GM04504 (cell line): ENCODE measurements around the gene RIT2.

Experiments used
- DNase-seq: peaks from one replicate; pipeline ENCODE4 v3.0.0-alpha.2; 2012; ENCODE audit warnings: low read depth

The RIT2 gene

DNA sequence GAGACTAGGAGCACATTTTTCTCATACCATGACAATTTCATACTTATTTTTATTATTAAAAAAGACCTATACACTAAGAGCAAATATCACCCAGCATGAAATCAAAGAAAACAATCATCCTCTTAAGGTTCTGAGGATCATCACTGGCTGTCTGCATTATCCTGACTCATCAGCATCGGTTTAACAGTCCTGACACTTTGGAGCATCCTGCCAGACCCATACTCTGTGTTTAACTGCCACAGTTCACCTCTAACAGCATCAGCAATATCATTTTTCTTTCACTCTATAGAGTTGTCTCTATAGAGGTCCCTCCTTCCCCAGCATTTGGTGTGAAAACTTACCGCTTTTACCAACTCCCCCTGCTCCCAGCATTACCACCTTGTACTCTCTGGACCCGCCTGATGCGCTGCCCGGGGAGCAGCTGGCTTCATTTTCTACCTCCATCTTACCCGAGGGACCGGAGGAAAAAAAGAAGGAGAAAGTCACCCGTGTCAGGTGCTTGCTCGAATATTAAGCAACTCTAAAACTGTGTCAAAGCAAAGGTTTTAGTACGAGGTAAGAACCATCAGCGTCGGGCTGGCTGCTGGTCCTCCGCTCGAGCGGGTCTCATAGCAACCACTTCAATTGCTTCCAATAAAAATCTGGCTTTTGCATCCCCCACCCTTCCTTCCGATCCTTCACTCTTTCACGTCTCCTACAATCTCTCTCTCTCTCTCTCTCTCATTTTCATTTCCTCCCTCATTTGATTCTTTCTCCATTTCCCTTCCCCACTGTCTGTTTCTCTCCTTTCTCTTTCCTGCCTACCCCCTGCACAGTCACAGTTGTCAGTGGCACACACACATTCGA, at the start of gene RIT2:
TSS of gene RIT2 (minus strand) at position 610 of the 846 bp plus-strand sequence.
- no peak for DNase-seq

DNA sequence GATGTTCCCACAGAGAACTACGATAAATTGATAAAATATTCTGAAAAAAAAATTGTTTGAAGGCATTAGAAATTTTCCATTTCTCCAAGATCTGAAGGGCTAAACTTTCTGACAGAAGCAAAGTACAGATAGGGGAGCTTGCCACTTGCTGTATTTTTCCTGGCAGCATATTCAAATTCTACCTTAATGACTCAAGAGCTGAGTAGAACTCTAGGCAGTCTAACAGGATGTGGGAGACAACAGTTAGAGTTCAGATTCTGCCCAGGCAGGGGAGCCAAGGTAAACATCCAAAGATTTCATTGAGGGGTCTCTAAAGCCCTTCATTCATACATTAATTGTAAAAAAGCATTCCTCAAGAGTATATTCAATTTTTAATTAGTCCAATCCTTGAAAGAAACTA, 46.0 kb upstream of the RIT2 start:
- DNase-seq = no peak

DNA sequence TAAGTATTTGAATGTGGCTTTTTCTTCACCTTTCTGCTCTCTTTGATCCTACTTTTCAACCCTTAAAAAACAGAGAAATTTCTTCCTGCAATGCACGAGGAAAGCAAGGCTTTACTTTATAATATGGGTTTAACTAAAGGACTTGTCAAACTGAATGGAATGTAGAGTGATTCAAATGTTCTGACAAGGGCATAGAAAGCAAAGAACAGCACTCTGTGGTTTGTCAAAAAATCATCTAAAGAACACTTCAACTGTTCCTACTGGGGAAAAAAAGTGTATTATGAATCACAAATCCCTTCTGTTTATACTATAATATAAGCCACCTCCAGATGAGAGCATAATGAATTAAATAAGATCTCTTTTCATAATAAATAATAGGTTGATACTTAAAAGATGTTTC, 45.0 kb upstream of the RIT2 start:
- no peak for DNase-seq

DNA sequence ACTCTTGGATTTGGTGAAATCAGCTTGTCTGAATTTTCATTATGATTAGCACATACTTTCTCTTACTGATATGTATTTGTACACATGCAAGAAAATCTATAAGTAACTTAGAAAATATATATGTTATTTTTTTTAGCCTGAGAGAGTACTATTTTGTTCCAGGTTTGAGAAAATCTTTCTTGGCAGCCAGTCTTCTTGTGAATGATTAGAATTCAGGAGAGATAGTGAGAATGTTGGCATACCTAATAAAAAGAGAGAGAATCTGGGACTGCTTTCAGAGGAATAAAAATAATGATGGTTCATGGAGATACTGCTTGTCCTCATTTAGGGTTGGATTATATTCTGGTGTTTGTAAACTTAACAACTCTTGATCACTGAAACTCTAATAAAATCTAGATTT, 44.4 kb upstream of the RIT2 start:
- DNase-seq = no peak

DNA sequence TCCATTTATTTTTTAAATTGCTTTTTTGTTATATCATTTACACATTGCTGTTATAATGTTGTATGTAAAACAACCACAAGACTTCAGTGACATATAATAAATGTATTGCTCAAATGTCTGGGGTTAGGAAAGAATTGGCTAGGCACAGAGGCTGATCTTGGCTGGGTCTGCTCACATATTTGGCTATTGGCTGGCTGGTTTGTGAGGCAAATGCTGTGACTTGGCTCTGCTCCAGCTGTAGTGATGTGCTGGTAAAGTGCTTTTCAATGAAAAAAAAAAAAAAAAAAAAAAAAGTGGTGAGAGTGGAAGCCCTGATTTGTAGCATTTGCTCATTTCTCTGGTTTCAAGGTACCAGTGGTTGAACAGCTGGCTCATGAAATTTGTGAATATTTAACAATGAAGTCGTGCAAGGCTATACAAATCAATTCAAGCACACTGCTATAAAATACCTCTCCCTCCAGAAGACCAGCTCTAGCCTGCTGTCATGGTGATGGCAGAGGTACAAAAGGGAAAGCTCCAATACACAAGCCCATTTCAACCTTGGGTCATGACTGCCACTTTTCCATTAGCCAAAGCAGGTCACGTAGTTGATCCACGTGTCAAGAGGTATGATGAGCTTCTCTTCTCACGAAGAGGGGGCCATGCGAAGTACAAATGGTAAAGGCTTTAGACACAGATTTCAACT, 43.7 kb upstream of the RIT2 start:
- no peak for DNase-seq

DNA sequence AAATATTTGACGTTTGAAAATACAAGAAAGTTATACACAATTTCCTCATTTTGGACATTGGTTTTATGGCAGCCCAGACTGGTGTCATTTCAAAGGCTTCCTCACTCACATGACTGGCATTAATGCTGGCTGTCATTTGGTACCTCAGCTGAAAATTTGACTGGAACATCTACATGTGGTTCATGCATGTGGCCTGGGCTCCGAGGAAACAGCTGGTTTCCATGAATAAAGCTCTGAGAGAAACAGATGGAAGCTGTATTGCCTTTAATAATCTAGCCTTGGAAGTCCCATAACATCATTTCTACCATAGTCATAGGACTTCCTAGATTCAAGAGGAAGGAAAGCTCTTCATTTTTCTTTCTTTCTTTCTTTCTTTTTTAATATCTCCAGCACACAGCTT, 42.9 kb upstream of the RIT2 start:
- DNase-seq = no peak

DNA sequence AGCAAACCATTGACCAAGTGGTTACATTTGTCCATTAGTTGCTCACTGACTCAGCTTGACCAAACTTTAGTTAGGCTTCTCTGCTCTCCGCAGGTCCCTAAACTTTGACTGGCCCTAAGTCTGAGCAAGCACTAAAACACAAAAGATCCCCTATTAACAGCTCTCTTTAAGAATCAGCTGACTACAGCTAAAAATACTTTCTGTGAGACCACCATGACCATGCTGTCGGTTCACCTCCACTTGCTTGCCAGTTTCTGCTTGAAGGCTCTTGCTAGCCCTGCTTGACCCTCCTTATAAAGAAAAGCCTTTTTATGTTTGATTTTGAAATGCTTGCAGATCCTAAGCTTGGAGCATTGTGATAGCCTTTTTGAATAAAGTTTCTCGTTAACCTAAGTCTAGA, 40.4 kb upstream of the RIT2 start:
- DNase-seq = no peak

DNA sequence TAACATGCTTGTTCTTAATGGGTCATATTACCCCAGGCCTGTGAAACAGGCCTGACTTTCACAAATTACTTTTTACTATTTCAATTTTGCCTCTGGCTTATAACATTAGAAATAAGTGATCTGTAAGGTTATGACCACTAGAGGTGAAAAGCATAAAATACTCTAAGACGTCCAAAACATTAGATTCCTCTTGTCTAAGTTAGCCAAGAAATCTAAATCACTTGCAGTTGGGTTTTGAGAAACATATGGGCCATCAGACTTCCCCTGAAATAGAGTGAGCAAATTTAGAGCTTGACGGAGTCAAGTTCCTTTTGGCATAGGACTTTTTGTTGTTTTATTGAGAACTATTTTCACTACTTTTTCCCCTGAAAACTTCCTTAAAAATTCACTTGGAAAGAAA, 32.7 kb upstream of the RIT2 start:
- DNase-seq = no peak

DNA sequence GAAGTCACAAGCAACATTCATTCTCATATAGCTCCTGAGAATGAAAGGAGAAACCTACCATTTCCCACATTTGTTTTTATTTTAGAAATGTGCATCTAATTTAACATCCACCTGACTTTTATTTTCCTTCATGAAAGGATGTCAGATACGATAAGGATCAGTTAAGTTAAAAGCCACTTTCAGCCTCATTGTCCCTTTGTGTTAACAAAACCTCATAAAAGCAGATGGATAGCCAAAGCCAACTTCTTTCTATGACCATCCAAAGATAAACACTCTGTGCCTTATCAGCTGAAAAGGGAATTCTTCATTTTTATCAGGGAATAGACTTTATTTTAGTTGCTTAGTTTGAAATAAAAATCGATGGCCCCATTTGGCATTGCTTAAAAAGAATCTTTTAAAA, 25.7 kb upstream of the RIT2 start:
- DNase-seq = no peak

DNA sequence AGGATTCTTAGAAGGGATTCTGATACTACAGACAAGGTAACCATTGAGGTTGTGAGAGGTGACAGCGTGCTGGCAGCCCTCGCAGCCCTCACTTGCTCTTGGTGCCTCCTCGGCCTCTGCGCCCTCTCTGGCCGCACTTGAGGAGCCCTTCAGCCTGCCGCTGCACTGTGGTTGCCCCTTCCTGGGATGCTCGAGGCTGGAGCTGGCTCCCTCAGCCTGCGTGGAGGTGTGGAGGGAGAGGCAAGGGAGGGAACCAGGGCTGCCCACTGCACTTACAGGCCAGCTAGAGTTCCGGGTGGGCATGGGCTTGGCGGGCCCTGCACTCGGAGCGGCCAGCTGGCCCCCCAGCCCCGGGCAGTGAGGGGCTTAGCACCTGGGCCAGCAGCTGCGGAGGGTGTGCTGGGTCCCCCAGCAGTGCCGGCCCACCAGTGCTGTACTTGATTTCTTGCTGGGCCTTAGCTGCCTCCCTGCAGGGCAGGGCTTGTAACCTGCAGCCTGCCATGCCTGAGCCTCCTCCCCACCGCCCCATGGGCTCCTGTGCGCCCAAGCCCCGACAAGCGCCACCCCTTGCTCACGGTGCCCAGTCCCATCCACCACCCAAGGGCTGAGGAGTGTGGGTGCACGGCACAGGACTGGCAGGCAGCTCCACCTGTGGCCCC, 23.9 kb upstream of the RIT2 start:
- DNase-seq = no peak

DNA sequence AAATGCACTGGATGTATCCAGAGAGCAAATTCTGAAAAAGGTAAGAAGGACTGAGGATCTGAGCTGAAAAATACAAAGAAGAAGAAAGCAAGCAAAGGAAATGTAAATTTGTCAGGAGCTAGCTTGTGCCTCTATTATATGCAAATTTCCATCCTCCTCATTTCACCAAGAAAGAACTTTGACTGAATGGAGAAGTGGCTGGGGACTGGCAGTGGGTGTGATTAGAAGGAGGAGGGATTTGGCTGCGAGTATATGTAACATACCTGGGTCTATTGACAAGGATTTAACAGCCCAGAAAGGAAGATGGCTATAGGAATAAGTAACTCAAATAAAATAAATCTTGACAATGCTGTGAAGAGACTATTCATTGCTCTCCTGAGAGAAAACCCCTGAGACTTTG, 19.4 kb upstream of the RIT2 start:
- DNase-seq = no peak

DNA sequence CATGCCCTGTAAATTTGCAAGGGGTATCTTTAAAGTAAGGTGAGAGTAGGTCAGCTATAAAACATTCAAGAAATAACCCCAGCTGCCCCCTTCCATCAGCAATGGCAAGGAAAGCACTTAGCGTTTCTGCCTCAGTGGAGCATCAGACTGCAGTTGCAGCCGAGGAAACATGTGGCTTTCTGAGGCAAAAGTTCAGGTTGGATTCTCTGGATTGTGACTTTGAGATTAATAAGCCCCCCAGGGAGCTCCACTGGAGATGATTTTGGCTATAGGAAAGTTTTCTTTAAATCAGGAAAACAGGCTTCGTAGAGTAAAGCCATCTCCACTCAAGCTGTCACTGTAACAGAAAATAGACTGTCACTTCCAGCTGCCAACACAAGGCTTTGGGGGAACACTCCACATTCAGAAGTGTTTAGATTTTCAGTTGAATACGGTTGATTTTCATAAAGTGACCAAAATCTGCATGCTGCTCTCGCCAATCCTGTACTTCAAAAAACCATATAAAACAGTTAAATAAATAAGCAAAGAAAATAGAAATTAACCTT, 15.3 kb upstream of the RIT2 start:
- no peak for DNase-seq

DNA sequence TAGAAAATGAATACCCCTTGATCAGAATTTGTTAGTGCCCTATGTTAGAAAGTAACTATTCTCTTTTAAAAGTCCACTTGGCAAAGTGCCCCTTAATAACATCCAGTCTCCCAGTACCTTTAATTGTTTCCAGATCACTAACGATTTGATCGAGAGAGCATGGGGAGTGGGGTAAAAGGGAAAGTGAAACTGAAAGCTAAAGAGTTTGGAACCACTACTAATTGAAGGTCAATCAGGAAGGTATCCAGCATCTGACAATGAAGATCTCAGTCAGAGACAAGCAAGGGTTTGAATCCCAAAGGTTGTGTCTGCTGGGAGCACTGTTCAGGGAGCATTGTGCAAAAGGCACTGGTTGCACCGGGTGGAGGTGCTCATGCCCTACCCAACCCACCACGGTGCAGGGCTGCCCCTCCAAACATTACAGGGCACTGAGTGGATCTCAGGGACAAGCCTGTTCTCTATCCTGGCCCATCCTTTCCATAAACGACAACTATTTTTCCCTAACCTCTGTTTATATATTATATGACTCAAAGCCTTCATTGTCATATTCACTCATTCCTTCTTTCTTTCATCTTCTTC, 14.6 kb upstream of the RIT2 start:
- no peak for DNase-seq

DNA sequence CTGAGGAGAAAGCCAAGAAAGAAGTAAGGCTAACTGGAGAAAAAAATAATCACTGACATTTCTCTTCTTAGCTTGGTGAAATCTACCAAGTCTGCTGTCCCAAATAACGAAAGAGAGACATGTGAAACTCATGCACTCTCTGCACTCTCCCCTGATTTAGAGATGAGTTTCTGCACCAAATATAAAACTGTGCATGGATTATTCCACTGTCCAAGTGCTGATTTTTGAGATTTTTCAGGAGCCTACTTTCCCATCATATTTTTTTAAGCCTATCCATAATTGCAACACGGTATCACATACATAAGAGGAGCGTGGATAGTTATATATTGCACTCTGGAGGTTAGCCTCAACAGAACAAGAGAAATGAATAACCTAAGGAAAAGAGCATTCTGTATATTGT, 10.0 kb upstream of the RIT2 start:
- no peak for DNase-seq

DNA sequence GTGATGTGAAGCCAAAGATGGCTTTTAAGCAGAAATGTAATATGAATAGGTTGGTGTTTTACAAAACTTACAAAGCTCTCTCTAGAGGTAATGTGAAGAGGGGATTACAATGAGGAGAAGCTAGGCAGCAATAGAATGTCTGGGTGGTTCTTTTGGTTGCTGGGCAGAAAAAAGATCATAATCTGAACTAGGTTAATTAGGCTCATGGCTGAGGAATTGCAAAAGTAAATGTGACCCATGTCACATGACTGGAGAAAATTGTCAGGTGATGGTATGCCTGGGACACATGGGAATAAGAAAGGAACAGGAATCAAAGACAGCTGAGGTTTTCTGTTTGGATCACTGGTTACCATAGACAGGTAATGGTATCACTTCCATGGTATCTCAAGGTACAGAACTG, 7.5 kb upstream of the RIT2 start:
- DNase-seq = no peak

DNA sequence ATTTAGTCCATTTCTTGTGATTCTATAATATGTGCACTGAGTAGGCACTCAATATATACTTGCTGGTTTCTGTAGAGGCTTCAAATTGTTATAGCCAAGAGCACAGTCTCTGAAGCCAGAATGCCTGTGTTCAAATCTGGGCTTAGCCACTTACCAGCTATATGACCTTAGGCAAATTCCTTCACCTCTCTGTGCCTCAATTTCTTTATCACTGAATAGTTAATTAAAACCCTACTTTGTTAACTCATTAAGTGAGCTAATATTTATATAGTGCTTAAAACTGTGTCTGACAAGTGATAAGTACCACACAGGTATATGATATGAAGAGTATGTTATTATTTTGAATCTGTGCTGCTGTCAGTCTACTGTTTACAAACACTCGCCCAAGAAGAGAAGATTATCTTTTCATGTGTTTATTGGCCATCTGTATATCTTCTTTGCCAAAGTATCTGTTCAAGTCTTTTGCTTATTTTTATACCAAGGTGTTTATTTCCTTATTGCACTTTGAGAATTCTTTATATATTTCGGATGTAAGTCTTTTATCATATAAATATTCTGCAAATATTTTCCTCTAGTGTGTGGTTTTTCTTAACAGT, 1.3 kb upstream of the RIT2 start:
- DNase-seq = no peak

DNA sequence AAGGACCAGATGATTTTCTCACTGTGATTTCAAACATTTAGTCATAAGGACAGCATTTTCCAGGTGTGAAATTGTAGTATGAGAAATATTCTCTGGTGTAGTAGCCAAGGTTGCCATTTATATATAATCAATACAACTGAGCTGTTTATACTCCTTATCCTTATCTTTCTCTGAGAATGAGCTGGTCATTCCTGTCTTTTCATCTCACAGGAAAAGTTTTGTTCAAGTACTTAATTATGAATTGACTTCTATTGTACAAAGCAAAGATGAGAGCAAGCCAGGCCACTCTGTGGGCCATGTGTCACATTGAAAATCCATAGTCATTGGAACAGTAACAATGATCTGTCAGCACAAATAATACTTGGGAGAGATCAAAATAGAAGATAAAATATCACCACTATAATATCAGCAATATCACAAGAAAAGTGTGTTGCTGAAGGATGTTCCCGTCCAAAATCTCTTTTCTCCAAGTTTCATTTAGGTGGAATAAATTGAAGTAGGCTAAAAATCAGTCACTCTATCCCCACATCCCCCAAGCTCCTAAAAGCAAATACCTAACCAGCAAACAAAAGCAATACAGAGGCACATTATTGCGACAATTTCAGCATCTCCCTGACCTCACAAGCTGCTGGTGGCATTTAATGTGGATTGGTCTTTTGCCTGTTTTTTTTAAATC, 2.1 kb downstream of the RIT2 start:
- no peak for DNase-seq

DNA sequence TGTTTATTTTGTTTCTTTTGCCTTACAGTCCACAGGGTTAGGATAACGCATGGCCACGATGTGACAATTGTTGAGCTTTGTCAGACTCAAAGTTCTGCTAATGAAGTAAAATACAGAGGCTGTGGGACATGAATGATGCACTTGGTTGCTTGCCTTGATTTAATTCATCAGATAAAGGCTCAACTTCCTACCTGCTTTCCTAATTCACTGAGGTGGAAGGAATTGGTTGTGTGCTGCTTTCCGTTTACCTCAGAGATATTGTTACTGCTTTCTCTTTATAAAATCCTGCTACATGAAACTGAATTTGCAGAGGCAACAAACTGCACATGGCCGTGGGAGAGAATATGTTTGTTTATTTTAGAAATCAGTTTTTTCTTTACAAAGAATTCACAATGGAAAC, 6.6 kb downstream of the RIT2 start:
- DNase-seq = no peak

DNA sequence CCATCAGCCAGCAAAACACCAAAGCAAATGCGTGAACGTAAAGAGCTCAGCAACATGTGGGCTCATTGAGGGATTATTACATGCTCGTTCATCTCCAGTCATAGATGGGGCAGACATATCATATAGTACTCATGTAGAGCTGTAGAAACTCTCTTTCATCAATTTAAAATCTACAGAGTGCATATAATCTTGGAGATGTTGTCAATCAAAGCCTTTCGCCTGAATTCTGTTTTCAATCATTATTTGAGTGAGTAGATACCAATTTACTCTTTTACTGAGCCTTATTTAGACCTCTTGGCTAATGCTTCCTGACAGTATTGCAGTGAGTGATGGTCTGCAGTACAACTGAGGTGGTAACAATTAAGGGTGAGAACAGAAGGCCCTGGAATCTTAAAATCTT, 7.0 kb downstream of the RIT2 start:
- no peak for DNase-seq

DNA sequence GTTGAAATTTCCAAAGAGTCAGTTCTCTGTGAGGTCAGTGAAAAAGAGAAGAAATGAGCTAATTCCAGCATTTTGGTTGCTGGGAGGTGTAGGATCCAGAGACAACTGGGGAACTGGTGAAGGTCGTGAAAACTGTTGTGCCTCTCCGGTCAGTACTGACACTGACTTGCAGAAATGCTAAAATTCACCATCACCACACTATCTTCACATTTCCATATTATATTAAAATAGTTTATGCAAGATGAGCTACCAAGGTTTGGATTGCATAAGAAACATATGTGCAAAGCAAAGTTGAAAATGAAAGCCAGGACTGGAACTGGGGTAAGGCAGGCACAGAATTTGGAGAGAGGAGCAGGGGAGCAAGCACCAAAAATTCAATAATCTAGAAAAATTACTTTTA, 21.8 kb downstream of the RIT2 start:
- no peak for DNase-seq

DNA sequence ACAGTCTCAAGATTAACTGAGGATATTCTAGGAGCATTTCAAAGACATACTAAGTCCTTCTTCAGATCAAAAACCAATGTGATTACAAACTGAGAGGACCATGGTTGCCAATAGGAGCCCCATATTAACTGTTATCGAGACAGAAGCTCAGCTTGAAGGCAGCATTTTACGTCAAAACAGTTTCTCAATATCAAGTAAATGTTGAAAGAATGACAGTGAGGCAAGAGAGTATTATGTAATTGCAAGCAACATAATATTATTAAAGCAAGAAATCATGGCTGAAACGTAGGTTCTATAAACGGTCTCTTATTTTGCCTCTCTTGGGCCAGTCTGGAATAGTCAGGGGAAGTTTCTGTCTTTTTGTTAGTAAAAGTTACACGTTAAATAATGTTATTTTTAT, 22.9 kb downstream of the RIT2 start:
- no peak for DNase-seq

DNA sequence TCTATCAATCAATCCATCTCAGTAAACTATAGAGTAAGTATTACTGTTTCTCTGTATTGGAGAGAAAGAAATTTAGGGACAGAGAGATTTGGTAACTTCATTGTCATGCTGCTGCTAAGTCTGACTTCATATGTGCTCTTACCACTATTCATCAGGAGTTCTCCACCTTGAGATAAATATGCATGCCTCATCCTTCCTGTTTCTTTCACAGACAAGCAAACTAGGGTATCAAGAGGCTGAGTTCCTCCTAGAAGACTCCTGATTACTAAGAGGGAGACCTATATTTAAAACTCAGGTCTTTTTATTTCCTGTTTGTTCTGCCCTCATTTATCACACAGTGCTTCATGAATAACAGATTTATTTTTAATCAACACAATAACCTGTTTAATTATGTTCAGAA, 34.1 kb downstream of the RIT2 start:
- no peak for DNase-seq
